Adipocyte (in vitro differentiated cells): ENCODE data around the gene ZMYND12.
"Not testable (repeated sequence)": the region's sequence is repeated elsewhere in the genome, so short reads cannot be mapped to it uniquely, and the experiment has no call there.

ENCODE experiments used
- DNase-seq: peaks from one replicate; pipeline ENCODE4 v3.0.0-alpha.2; 2015; ENCODE audit warnings: low read depth
- H3K27me3 ChIP-seq: replicated peaks from 2 replicates; pipeline ENCODE4 v1.7.0; 2013; ENCODE audit warnings: mild to moderate bottlenecking, low read length, moderate library complexity; ENCODE audit not compliant: control insufficient read depth, insufficient read depth
- H3K36me3 ChIP-seq: 2 replicates; pipeline ENCODE4 v1.7.0; 2013; ENCODE audit warnings: low read length, mild to moderate bottlenecking, moderate library complexity; ENCODE audit not compliant: control insufficient read depth, insufficient read depth, severe bottlenecking
- H3K4me1 ChIP-seq: 2 replicates; pipeline ENCODE4 v1.7.0; 2013; ENCODE audit warnings: mild to moderate bottlenecking, low read length, moderate library complexity; ENCODE audit not compliant: control insufficient read depth, insufficient read depth
- H3K4me3 ChIP-seq: 2 replicates; pipeline ENCODE4 v1.7.0; 2013; ENCODE audit warnings: mild to moderate bottlenecking, low read length, moderate library complexity
- H3K9ac ChIP-seq: 2 replicates; pipeline ENCODE4 v1.7.0; 2013; ENCODE audit warnings: mild to moderate bottlenecking, low read length, moderate library complexity
- H3K9me3 ChIP-seq: 2 replicates; pipeline ENCODE4 v1.7.0; 2013; ENCODE audit warnings: mild to moderate bottlenecking, low read length, moderate library complexity; ENCODE audit not compliant: control insufficient read depth

Gene ZMYND12

GRCh38 chr1:42456010-42456753 lies at the start of gene ZMYND12, which contains the start of gene PPCS:
ZMYND12 (minus strand) TSS chr1:42456022; CDS start chr1:42455997, 25 bp downstream.
PPCS (plus strand) TSS chr1:42456543; CDS start chr1:42456566, 23 bp downstream.
- DNase-seq = peak; percentile 69
- Histone ChIP-seq H3K9me3 (no peaks in the 10 kb centered on the region), H3K27me3 (no peaks in the 10 kb centered on the region), H3K4me3 (peak within 1 kb of the TSS; percentile 98), H3K4me1 (peaks cover 12% of the 10 kb centered on the region), H3K36me3 (peaks cover 33% of the 10 kb centered on the region), H3K9ac (peak within 1 kb of the TSS; percentile 97)

GRCh38 chr1:42504535-42505128 lies 48.8 kb upstream of the ZMYND12 start:
- no peak for DNase-seq
- no peaks in the 10 kb centered on the region for H3K36me3 ChIP-seq
- H3K9ac ChIP-seq = no peak overlapping the region
- no peak overlapping the region for H3K4me3 ChIP-seq
- no peaks in the 10 kb centered on the region for H3K27me3 ChIP-seq
- H3K4me1 ChIP-seq = no peaks in the 10 kb centered on the region
- H3K9me3 ChIP-seq = peaks cover 44% of the 10 kb centered on the region

- peaks cover 27% of the 10 kb centered on the region for H3K9me3 ChIP-seq
- not testable (repeated sequence) for H3K4me3 ChIP-seq, H3K36me3 ChIP-seq, H3K9ac ChIP-seq, DNase-seq, H3K27me3 ChIP-seq, H3K4me1 ChIP-seq
Observed at GRCh38 chr1:42502031-42502430, 46.2 kb upstream of the ZMYND12 start.

- no peak overlapping the region for H3K9ac ChIP-seq
- DNase-seq = no peak
Observed at GRCh38 chr1:42490237-42490636, 34.4 kb upstream of the ZMYND12 start.

DNA sequence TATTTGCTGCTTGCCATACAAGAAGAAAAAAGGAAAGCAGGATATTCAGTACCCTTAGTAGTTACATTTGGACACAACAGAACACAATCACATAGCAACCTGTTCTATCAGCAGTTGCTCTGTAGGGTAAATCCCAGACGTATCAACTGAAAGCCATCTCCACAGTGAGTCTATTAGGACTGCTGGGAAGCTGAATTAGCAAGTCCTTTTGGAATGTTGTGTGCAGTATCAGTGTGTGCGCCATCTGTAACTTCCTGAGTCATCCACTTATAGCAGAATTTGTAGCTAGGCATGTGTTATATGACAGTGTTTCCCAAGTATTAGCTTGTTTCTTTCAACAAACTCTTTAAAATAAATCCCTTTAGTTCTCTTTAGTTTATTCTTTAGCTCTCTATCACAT lies 28.6 kb upstream of the ZMYND12 start:
- Histone ChIP-seq H3K9ac (no peak overlapping the region), H3K9me3 (no peaks in the 10 kb centered on the region), H3K4me1 (peaks cover 5% of the 10 kb centered on the region), H3K36me3 (no peaks in the 10 kb centered on the region), H3K27me3 (no peaks in the 10 kb centered on the region), H3K4me3 (no peak overlapping the region)
- peak; percentile 60 for DNase-seq

More at GRCh38 chr1:42490237-42490636, 34.4 kb upstream of the ZMYND12 start:
- no peaks in the 10 kb centered on the region for H3K27me3 ChIP-seq
- no peaks in the 10 kb centered on the region for H3K9me3 ChIP-seq
- no peak overlapping the region for H3K4me3 ChIP-seq
- H3K36me3 ChIP-seq = no peaks in the 10 kb centered on the region
- H3K4me1 ChIP-seq = no peaks in the 10 kb centered on the region

GRCh38 chr1:42482635-42483153 lies 26.9 kb upstream of the ZMYND12 start:
- DNase-seq = no peak
- Histone ChIP-seq H3K36me3 (no peaks in the 10 kb centered on the region), H3K4me1 (peaks cover 5% of the 10 kb centered on the region), H3K9me3 (no peaks in the 10 kb centered on the region), H3K4me3 (no peak overlapping the region), H3K27me3 (no peaks in the 10 kb centered on the region), H3K9ac (no peak overlapping the region)

DNA sequence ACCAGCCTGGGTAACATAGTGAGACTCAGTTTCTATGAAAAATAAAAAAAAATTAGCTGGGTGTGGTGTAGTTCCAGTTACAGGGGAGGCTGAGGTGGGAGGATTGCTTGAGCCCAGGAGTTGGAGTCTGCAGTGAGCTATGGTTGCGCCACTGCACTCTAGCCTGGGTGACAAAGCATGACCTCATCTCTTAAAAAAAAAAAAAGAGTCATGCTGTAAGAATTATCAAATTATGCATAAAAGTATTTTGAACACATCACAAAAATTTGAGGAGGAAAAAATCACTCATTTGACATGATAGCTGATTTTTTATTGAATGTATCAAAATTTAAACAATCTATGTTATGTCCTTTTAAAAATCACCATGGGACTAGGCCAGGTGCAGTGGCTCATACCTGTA lies 25.1 kb upstream of the ZMYND12 start:
- Histone ChIP-seq H3K4me3 (no peak overlapping the region), H3K9ac (no peak overlapping the region), H3K9me3 (no peaks in the 10 kb centered on the region), H3K4me1 (peaks cover 5% of the 10 kb centered on the region), H3K36me3 (no peaks in the 10 kb centered on the region), H3K27me3 (no peaks in the 10 kb centered on the region)
- DNase-seq = no peak

DNA sequence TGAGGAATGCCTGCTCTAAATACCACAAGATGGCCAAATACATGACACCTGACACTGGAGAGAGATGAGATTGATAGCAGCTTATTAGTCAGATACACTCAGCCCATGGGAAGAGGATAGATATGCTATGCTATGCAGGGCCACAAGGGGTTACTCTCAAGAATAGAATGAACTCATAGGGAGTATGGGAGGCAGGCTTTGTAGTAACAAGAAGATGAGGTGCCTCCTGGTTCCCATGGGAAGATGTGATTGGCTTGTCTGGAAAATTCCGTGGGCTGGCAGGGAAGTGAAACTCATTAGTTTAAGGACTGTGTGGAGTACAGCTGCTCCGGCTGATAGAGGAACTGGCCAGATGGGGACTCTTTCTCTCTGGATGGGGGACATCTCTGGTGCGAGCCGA lies 23.8 kb upstream of the ZMYND12 start:
- no peak for DNase-seq
- H3K9me3 ChIP-seq = no peaks in the 10 kb centered on the region
- H3K27me3 ChIP-seq = no peaks in the 10 kb centered on the region
- no peak overlapping the region for H3K4me3 ChIP-seq
- no peak overlapping the region for H3K9ac ChIP-seq
- no peaks in the 10 kb centered on the region for H3K36me3 ChIP-seq
- H3K4me1 ChIP-seq = peaks cover 5% of the 10 kb centered on the region

- no peak for DNase-seq
- Histone ChIP-seq H3K4me1 (no peaks in the 10 kb centered on the region), H3K9me3 (no peaks in the 10 kb centered on the region), H3K27me3 (no peaks in the 10 kb centered on the region), H3K9ac (no peak overlapping the region), H3K36me3 (no peaks in the 10 kb centered on the region), H3K4me3 (no peak overlapping the region)
Observed at GRCh38 chr1:42477775-42478174, 22.0 kb upstream of the ZMYND12 start.

DNA sequence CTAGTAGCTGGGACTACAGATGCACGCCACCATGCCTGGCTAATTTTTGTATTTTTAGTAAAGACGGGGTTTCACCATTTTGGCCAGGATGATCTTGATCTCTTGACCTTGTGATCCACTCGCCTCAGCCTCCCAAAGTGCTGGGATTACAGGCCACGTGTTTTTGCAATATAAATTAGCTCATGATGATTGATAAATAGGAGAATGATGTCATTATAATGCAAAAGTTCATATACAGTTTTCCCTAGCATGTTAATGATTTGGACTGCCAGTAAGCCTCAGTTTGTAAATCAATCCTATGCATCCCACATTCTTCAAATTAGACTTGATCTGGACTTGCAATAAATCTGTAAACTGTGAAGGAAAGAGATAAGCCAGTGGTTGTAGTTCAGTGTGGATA lies 21.5 kb upstream of the ZMYND12 start:
- H3K4me3 ChIP-seq, H3K36me3 ChIP-seq, DNase-seq, H3K9me3 ChIP-seq, H3K27me3 ChIP-seq, H3K4me1 ChIP-seq, H3K9ac ChIP-seq: not testable (repeated sequence)

DNA sequence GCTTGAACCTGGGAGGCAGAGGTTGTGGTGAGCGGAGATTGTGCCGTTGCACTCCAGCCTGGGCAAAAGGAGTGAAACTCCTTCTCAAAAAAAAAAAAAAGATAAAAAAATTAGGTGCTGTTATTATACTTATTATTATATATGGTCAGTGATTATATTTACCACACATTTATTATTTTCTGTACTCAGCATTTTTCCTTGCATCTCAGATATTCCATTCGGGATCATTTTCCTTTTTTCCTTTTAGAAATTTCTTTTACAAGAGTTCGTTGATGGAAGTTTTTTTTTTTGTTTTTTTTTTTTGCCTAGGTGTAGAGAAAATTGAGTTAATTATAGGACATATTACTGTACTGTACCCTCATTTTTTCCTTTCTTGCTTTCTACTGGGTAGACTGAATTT lies 20.8 kb upstream of the ZMYND12 start:
- H3K27me3 ChIP-seq = no peaks in the 10 kb centered on the region
- H3K4me3 ChIP-seq = no peak overlapping the region
- no peak for DNase-seq
- no peaks in the 10 kb centered on the region for H3K9me3 ChIP-seq
- H3K36me3 ChIP-seq = no peaks in the 10 kb centered on the region
- H3K9ac ChIP-seq = no peak overlapping the region
- no peaks in the 10 kb centered on the region for H3K4me1 ChIP-seq
